OCI-M2 (cell line): Measurements from ENCODE around the gene MATK.
A peak's percentile ranks its signal among the peaks of the same experiment; 100 is the strongest.
"Not testable (repeated sequence)": the region's sequence is repeated elsewhere in the genome, so short reads cannot be mapped to it uniquely, and the experiment has no call there.

ENCODE experiments used
- DNase-seq: peaks from one replicate; lab custom pipeline; 2025; ENCODE audit not compliant: unreplicated experiment; lab: John Stamatoyannopoulos, UW

MATK gene

DNA sequence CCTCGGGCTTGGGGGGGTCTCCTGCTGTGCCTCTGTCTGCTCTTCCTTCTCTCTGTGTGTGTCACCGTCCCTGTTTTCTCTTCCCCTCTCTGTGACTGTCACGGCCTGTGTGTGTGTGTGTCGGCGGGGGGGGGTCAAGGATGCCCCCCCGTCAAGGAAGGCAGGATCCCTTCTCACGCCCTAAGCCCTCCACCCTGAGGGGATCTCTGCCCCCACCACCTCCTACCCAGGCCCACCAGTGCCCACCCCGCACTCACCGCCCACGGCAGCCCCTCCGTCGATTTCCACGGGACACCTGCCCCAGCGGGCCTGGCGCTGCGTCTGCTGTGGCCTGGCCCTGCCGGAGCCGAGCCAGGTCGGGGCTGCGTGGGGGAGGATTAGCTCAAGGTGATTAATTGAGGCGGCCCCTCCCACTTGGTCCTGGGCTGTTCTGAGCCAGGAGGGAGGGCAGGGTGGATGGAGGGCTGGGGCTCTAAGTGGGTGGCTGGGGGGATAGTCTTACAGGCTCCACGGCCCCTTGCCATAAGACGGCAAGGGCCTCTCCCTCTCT is 14.2 kb downstream of the MATK start, which contains the start of gene RAX2:
TSS of gene RAX2 (minus strand) at position 323 of the 550 bp plus-strand sequence. CDS start 486 bp downstream, outside the sequence.
- no peak for DNase-seq

DNA sequence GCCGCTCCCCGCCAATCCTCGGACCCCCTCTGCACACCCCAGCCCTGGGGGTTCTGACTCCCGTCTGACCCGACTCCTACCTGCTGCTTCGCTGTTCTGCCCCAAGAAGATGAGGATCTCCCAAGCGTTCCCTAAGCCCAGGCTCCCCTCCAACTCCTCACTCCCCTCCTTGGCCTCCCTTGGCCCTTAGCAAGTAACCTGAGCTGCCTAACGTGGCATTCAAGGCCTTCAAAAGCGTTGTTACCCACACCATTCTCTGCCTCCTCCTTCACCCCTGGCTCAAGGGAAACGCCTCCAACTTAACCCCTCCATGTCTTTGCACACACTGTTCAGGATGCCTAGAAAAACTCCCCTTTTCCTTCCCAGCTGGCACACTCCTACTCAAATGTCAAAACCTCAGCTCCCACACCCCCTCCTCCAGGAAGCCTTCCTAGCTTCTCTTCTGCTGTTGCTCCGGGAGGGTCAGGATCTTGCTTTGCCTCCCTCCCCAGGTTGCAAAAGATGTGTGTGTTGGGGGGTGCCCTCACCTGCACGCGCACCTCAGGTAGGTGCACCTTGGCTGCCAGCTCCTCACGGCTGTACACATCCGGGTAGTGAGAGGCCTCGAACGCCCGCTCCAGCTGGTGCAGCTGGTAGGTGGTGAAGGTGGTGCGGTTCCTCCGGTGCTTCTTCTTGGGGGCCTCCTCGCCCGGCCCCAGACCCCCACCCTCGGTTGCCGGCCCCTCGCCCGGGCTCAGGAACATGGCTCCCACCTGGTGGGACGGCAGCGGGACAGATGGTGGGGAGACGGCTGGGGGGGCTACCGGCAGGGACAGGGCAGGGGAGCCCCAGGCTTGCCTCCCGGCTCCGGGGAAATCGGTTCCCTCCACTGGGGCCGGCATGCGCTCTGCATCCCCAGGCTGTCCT is 14.9 kb downstream of the MATK start:
- DNase-seq = no peak

DNA sequence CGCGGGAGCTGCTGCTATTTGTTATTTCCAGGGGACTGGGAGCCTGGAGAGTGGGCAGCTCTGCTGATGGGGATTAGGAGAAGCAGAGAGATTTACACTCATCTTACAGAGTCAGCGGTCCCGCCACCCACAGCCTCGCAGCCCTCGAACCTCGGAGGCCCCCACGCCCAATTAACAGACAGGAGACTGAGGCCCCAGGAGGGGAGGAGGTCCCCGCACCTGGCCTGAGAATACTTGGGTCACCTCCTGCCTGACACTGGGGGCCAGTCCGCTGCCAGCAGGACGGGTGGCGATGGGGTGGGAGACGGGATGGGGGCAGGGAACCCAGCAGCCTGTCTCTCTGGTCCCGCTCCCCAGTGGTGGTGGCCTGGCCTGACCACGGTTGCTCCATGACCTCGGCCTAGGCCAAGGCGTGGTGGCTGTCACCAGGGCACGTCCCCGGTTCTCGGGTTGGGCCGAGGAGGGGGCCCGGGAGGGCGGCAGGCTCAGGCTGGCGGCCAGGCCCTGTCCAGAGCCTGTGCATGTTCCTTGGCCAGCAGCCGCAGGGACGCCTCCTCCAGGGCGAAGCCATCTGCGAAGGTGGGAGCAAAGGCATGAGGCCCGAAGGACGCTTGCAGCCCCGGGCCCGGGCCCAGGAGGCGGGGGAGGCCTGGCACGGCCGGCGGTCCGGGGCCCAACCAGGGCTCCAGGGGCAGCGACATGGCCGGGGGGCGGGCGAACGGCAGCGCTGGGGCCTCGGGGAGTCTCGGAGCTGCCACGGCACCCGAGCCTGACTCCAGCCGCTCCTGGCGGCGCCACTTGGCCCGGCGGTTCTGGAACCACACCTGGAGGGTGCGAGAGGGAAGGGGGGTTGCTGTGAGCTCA is 15.8 kb downstream of the MATK start:
- DNase-seq = no peak

GRCh38 chr19:3769494-3769893 is 16.7 kb downstream of the MATK start:
- DNase-seq = no peak

DNA sequence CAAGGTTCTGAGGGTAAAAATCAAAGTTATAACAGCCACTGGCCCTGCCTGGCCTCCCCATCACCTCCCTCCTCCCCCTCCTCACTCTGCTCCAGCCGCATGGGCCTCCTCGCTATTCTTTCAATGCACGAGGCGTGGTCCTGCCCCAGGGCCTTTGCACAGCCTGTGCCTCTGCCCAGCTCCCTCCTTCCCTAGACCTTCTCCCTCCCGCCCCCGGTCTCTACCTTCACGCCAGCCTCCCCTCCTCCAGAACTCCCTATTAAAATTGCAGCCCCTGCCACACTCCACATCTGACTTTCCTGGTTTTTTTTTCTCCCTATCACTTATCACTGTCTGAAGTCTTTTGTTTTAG is 17.5 kb downstream of the MATK start:
- no peak for DNase-seq

- DNase-seq = no peak
Measured at GRCh38 chr19:3768015-3768747, 18.0 kb downstream of the MATK start.

DNA sequence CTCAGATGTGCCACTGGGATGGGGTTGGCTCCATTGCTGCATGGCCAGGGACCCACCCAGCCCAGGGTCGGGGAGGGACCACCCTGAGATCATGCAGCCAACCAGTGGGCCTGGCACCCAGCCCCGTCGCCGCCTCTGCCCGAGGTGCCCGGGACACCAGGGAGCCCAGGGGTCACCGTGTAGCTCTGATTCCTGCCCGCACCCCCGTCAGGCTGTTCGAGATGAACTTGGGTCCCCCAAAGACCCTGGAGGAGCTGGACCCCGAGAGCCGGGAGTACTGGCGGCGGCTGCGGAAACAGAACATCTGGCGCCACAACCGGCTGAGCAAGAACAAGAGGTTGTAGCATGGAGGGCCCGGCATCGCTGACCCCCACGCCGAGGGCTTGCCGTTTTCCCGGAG is 19.1 kb downstream of the MATK start:
- DNase-seq = no peak

DNA sequence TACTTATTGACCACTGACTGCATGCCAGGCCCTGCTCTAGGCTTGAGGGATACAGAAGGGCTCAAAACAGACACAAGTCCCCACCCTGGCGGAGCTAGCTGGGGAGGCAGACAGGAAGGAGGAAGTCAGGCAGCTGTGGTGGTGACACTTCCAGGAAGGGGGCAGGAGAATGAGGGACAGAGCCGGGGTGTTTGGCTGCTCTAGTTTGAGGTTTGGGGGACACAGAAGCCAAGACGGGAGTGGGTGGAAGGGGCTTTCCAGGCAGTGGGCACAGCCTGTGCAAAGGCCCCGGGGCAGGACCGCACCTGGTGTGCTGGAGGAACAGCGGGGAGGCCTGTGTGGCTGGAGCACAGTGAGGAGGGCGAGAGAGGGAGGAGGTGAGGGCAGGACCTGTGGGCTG is 19.7 kb downstream of the MATK start:
- no peak for DNase-seq

- not testable (repeated sequence) for DNase-seq
Measured at GRCh38 chr19:3765757-3766156, 20.4 kb downstream of the MATK start.

GRCh38 chr19:3765121-3765520 is 21.1 kb downstream of the MATK start:
- no peak for DNase-seq

DNA sequence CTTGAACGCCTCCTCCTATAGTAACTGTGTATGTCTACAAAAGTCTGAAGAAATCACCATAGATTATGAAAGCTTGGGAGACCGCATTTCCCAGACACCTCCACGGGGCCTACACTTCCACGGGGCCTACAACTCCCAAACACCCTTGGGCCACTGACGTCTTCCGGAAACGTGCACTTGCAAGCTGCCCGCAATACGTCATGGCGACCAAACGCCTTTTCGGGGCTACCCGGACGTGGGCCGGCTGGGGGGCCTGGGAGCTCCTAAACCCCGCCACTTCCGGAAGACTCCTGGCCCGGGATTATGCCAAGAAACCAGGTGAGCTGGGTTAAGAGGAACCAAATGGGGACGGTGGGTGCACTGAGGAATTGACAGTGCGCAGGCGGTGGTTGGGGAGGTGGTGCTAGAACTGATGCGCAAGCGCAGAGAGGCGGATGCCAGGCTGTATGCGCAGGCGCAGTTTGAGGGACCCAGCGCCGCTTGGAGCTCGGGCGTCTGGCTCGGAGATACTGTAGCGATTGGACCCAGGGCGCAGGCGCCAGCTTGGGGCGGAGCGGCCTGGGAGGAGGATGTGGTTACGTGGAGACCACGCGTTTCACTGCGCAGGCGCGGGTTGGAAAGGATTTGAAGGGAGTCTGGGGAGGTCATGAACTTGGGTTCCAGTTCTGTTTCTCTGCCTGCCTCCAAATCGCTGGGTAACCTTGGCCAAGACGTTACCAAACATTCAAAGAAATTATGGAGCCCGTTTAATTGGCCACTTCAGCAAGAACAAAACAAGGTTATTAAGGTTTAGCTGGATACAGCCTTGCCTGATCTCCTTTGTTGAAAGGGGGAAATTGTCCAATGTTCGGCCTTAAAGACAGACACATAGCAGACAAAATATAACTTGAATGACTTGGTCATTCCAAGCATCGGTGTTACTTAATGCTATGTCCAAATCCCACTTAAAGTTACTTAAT is 23.4 kb downstream of the MATK start, which contains the start of gene MRPL54:
TSS of gene MRPL54 (plus strand) at position 182 of the 959 bp plus-strand sequence. CDS start at position 201, 19 bp downstream.
- peak; percentile 90 for DNase-seq

DNA sequence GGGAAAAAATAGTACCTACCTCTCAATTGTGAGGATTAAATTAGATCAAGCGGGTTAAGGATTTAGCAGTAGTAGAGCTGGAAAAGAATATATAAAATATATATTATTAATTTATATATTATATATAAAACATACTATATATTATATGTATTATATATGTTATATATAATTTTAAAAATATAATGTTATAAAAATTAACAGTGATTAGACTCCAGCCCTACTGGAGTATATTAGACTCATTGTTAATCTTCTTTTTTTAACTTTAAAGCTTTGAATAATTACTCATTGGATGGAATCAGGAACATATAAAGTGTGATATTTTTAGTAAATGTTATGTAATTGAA is 24.1 kb downstream of the MATK start:
- no peak for DNase-seq

GRCh38 chr19:3761382-3762129 is 24.6 kb downstream of the MATK start, which contains the start of gene APBA3:
TSS of gene APBA3 (minus strand) at chr19:3761692. CDS start at chr19:3760264, 1,428 bp downstream.
- peak; percentile 44 for DNase-seq

- no peak for DNase-seq
Measured at GRCh38 chr19:3760871-3761361, 25.3 kb downstream of the MATK start.

GRCh38 chr19:3759482-3760254 is 26.5 kb downstream of the MATK start:
- no peak for DNase-seq

- not testable (repeated sequence) for DNase-seq
Measured at GRCh38 chr19:3758297-3758696, 27.9 kb downstream of the MATK start.

GRCh38 chr19:3757705-3758104 is 28.5 kb downstream of the MATK start:
- DNase-seq = not testable (repeated sequence)
